HG03565 (cell line): Measurements from ENCODE around the gene CHMP4A.

Experiments used
- ATAC-seq: cut with Tn5 transposase; IDR thresholded peaks from one replicate; pipeline ENCODE4 v1.9.1; 2021; ENCODE audit warnings: mild to moderate bottlenecking, moderate library complexity; ENCODE audit not compliant: unreplicated experiment

Gene CHMP4A

GRCh38 chr14:24160499-24160849 lies 52.8 kb downstream of the CHMP4A start:
- no peak for ATAC-seq

GRCh38 chr14:24159777-24160498 lies 53.4 kb downstream of the CHMP4A start:
- no peak for ATAC-seq
